ENCODE measurements around the gene AFDN.

DNA sequence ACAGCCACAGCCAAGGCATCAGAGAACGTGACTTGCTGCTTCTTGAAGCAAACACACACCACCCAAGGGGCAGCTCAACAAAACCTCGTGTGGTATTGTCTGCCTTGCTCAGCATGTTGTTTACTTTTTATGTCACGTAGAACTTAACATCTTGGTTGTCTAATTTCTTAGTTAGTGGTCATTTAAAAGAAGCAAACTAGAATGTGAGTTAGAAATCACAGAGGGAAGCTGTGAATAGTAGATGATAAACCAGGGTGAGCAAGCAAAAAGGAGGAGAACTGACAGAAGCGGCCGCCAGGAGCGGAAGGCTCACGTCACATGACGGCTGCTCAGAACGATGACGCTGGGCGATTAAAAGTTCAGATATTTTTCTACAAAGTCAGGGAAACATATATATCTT is 119.3 kb downstream of the AFDN start:
- TF ChIP-seq, protein P1, sequence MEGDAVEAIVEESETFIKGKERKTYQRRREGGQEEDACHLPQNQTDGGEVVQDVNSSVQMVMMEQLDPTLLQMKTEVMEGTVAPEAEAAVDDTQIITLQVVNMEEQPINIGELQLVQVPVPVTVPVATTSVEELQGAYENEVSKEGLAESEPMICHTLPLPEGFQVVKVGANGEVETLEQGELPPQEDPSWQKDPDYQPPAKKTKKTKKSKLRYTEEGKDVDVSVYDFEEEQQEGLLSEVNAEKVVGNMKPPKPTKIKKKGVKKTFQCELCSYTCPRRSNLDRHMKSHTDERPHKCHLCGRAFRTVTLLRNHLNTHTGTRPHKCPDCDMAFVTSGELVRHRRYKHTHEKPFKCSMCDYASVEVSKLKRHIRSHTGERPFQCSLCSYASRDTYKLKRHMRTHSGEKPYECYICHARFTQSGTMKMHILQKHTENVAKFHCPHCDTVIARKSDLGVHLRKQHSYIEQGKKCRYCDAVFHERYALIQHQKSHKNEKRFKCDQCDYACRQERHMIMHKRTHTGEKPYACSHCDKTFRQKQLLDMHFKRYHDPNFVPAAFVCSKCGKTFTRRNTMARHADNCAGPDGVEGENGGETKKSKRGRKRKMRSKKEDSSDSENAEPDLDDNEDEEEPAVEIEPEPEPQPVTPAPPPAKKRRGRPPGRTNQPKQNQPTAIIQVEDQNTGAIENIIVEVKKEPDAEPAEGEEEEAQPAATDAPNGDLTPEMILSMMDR (IDR thresholded peaks at IDR 0.05), result no peak
- no peak for TF ChIP-seq POLR2A (IDR thresholded peaks at IDR 0.05)
